Measurements from ENCODE around the gene LIPC. TPM values are rescaled to one million over a fixed set of nuclear protein-coding genes. Genes with fewer than 3 reads are reported as not detected.

The LIPC gene
- total and polyA plus RNA-seq, 9 of the 15 experiments (the other 6 are each of a cell fraction or from before 2014, with no cell fraction given), result 0.07 to 0.41 (median 0.11) TPM; not detected in 2

- H3K4me3 ChIP-seq, result no peak overlapping the region
- no peaks in the 10 kb centered on the region for H3K27me3 ChIP-seq (ENCODE audit: control insufficient read depth in 2 of 2, insufficient read depth in 2 of 2, low read length in 2 of 2)
- in situ Hi-C loops (cut with MboI), result no loop called here
- no peaks in the 10 kb centered on the region for H4K20me1 ChIP-seq (replicated peaks; ENCODE audit: control insufficient read depth, insufficient read depth, low read length)
- H3K36me3 ChIP-seq (ENCODE audit: control insufficient read depth, insufficient read depth, low read length), result no peaks in the 10 kb centered on the region
- FAIRE-seq (no peak), DNase-seq (ENCODE audit: extremely low read depth in 1 of 4, low spot score in 3 of 4) (no peak), ATAC-seq (no peak)
- no peaks in the 10 kb centered on the region for H3K9me1 ChIP-seq (ENCODE audit: control insufficient read depth, insufficient read depth, low read length)
- no peak overlapping the region for H3K4me2 ChIP-seq (ENCODE audit: insufficient read depth, low read length)
- ChIA-PET CTCF (ENCODE audit: low intra/inter-chr PET ratio) (no interaction called here), POLR2A (interaction anchor here (0.6 kb wide), 1 partner anchor 22 kb away, joined by 3 read pairs; no protein-coding TSS in a partner anchor)
- WGBS (ENCODE audit: insufficient coverage, low coverage, missing lambda C conversion rate), result 18% methylated on average over 2 of the region's 2 CpGs
- no peak overlapping the region for H3K9ac ChIP-seq (ENCODE audit: insufficient read depth in 1 of 2, low read depth in 2 of 2, low read length in 2 of 2)
- peaks cover 27 to 29% of the 10 kb centered on the region in 2 experiments for H3K4me1 ChIP-seq (replicated peaks in 1 of 2; ENCODE audit: control insufficient read depth in 2 of 2, insufficient read depth in 2 of 2, low read length in 2 of 2)
- intact Hi-C loops (cut with micrococcal nuclease), result no loop called here
- no peaks in the 10 kb centered on the region for H3K79me2 ChIP-seq (ENCODE audit: control insufficient read depth, insufficient read depth, low read length)
- no peaks in the 10 kb centered on the region for H3K9me3 ChIP-seq (replicated peaks; ENCODE audit: control insufficient read depth, insufficient read depth, low read depth, low read length)
- H3K27ac ChIP-seq (ENCODE audit: extremely low read depth, low read depth, low read length), result no peak overlapping the region
- BruUV-seq (replicated peaks), result no TSS peak
- no peak overlapping the region for H2AFZ ChIP-seq (ENCODE audit: low read depth, low read length)
- TF ChIP-seq L3MBTL2 (IDR thresholded peaks at IDR 0.05) (no peak), NCOA4 (IDR thresholded peaks at IDR 0.05; ENCODE audit: partially characterized antibody) (no peak), C11orf30 (IDR thresholded peaks at IDR 0.05; ENCODE audit: low read depth) (peak; percentile 68; the same call in 1 of the 2 replicates), ZNF316 (IDR thresholded peaks at IDR 0.05) (peak; percentile 86), MAFG (tag; conservative IDR thresholded peaks at IDR 0.05) (peak; percentile 70), CHD1 (IDR thresholded peaks at IDR 0.05; ENCODE audit: low read length) (no peak), MCM5 (IDR thresholded peaks at IDR 0.05; ENCODE audit: low read depth) (no peak), CEBPG (CRISPR knock-in tag; IDR thresholded peaks at IDR 0.05) (no peak), CEBPG (tag; conservative IDR thresholded peaks at IDR 0.05 in 1 of 2, IDR thresholded peaks at IDR 0.05 in 1 of 2) (peak in 1 of 2 experiments; percentile 18; a peak in 1 of 4 replicates), CTBP1 (IDR thresholded peaks at IDR 0.05; ENCODE audit: borderline replicate concordance) (no peak), MAFK (IDR thresholded peaks at IDR 0.05; ENCODE audit: low read length) (peak; percentile 47; the same call in 1 of the 2 replicates), KAT2B (IDR thresholded peaks at IDR 0.05; ENCODE audit: low read depth, low read length) (no peak), ZNF280B (CRISPR knock-in tag; IDR thresholded peaks at IDR 0.05) (no peak), NCOA1 (IDR thresholded peaks at IDR 0.05; ENCODE audit: low read depth) (no peak), MAFF (IDR thresholded peaks at IDR 0.05; ENCODE audit: low read length) (0 out of 2 replicates have a peak, but pooled peaks have one; percentile 22), NCOA6 (IDR thresholded peaks at IDR 0.05) (no peak), CEBPB (tag; IDR thresholded peaks at IDR 0.05) (peak; percentile 33; the same call in 1 of the 2 replicates), ZFP91 (CRISPR knock-in tag; IDR thresholded peaks at IDR 0.05) (no peak), TAF9B (IDR thresholded peaks at IDR 0.05; ENCODE audit: partially characterized antibody) (no peak), PBX2 (CRISPR knock-in tag; IDR thresholded peaks at IDR 0.05; ENCODE audit: low read depth) (no peak), PBX2 (tag; conservative IDR thresholded peaks at IDR 0.05; ENCODE audit: low read depth) (no peak)
Observed at GRCh38 chr15:58524247-58524646, 92.5 kb downstream of the LIPC start.
